ENCODE measurements around the gene FRY. TPM values are rescaled to one million over a fixed set of nuclear protein-coding genes. Genes with fewer than 3 reads are reported as not detected.

FRY gene
- total RNA-seq, 2 donors from 2014 or later: 32.0 to 45.4 TPM

- Histone ChIP-seq H3K36me3 (replicated peaks in 1 of 2; ENCODE audit: insufficient read depth in 1 of 2, low read depth in 2 of 2) (peaks cover 8 to 24% of the 10 kb centered on the region in 2 donors), H3K27me3 (no peaks in the 10 kb centered on the region), H3K4me1 (peaks cover 9% of the 10 kb centered on the region), H3K4me3 (no peak overlapping the region), H3K27ac (no peak overlapping the region), H3K9me3 (no peaks in the 10 kb centered on the region)
- no peak for DNase-seq
- ATAC-seq: no peak
- no peak for TF ChIP-seq CTCF (IDR thresholded peaks at IDR 0.05)
- intact Hi-C loops (cut with DNase I): no loop called here
Observed at GRCh38 chr13:32210101-32210500, 178.5 kb downstream of the FRY start.

DNA sequence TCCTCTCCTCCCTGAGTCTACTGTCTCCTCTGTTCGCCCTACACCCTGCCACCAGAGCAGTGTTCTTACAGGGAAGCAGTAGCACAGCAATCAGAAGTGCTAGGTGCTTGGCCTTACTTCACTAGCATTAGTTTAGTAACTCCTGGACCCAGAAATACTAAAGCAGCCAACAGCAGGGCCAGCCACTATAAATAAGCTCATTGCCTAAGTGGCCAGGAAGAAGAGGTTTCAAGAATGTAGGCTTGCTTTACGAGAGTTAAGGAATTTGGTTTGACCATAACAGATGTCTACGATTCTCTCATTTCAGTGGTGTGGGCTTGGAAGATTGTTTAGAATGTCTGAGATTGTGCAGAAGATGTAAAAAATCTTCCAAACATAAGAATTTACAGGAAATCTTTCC is 180.2 kb downstream of the FRY start:
- intact Hi-C loops (cut with DNase I): no loop called here
- Histone ChIP-seq H3K36me3 (replicated peaks in 1 of 2; ENCODE audit: insufficient read depth in 1 of 2, low read depth in 2 of 2) (peaks cover 8 to 24% of the 10 kb centered on the region in 2 donors), H3K9me3 (no peaks in the 10 kb centered on the region), H3K4me3 (no peak overlapping the region), H3K4me1 (no peaks in the 10 kb centered on the region), H3K27ac (no peak overlapping the region), H3K27me3 (no peaks in the 10 kb centered on the region)
- no peak for TF ChIP-seq CTCF (IDR thresholded peaks at IDR 0.05)
- TF ChIP-seq POLR2A (IDR thresholded peaks at IDR 0.05): no peak
- ATAC-seq (no peak), DNase-seq (no peak)
- WGBS, 2 donors: 86 to 92% methylated on average over 3 of the region's 3 CpGs

DNA sequence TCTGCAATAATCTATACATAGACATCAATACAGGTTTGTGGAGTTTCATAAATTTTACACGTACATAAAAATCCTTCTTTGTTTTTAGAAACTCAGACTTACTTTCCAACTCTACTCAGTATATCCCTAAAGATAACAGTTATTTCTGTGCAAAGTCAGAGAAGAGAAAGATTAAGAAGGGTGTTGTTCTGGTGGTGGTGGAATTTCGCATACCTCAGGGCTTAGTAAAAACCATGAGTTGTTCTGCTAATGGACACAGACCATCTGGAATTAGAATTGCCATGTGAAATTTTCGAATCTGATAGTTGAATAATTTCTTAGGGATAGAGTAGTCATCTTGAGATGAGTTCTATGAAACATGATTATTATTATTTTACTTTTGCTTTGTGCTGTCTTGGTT is 180.8 kb downstream of the FRY start:
- DNase-seq (no peak), ATAC-seq (no peak)
- H3K27ac ChIP-seq: no peak overlapping the region
- no peak overlapping the region for H3K4me3 ChIP-seq
- WGBS, 2 donors: 75 to 79% methylated on average over 3 of the region's 3 CpGs
- H3K36me3 ChIP-seq (replicated peaks in 1 of 2; ENCODE audit: insufficient read depth in 1 of 2, low read depth in 2 of 2): peaks cover 8 to 26% of the 10 kb centered on the region in 2 donors
- no peaks in the 10 kb centered on the region for H3K9me3 ChIP-seq
- H3K27me3 ChIP-seq: no peaks in the 10 kb centered on the region
- intact Hi-C loops (cut with DNase I): no loop called here
- H3K4me1 ChIP-seq: no peaks in the 10 kb centered on the region
- TF ChIP-seq CTCF (IDR thresholded peaks at IDR 0.05) (no peak), POLR2A (IDR thresholded peaks at IDR 0.05) (no peak)

- Histone ChIP-seq H3K27ac (no peak overlapping the region), H3K9me3 (no peaks in the 10 kb centered on the region), H3K36me3 (replicated peaks in 1 of 2; ENCODE audit: insufficient read depth in 1 of 2, low read depth in 2 of 2) (peaks cover 8 to 26% of the 10 kb centered on the region in 2 donors), H3K27me3 (no peaks in the 10 kb centered on the region), H3K4me1 (no peaks in the 10 kb centered on the region), H3K4me3 (no peak overlapping the region)
- no peak for TF ChIP-seq CTCF (IDR thresholded peaks at IDR 0.05)
- TF ChIP-seq POLR2A (IDR thresholded peaks at IDR 0.05): no peak
- ATAC-seq (no peak), DNase-seq (no peak)
- intact Hi-C loops (cut with DNase I): no loop called here
Observed at GRCh38 chr13:32213626-32214025, 182.1 kb downstream of the FRY start.

DNA sequence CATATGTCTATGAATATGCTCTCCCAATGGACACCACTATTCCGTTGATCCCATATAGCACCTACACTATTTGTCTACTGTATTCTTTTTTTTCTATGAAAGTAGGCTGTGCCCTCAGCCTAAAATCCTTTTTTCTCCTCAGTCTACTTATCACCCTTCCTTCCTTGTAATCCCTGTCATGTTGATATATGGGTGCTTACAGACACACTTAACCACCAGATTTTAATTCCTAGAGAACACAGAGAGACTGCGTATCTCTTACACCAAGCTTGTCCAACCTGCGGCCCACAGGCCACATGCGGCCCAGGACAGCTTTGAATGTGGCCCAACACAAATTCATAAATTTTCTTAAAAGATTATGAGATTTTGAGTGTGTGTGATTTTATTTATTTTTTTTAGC is 182.5 kb downstream of the FRY start:
- Histone ChIP-seq H3K27ac (no peak overlapping the region), H3K9me3 (no peaks in the 10 kb centered on the region), H3K4me3 (no peak overlapping the region), H3K4me1 (no peaks in the 10 kb centered on the region), H3K27me3 (no peaks in the 10 kb centered on the region), H3K36me3 (replicated peaks in 1 of 2; ENCODE audit: insufficient read depth in 1 of 2, low read depth in 2 of 2) (peaks cover 8 to 22% of the 10 kb centered on the region in 2 donors)
- TF ChIP-seq POLR2A (IDR thresholded peaks at IDR 0.05) (no peak), CTCF (IDR thresholded peaks at IDR 0.05) (no peak)
- intact Hi-C loops (cut with DNase I): no loop called here
- DNase-seq (no peak), ATAC-seq (no peak)
- WGBS, 2 donors: 95 to 99% methylated on average over 4 of the region's 4 CpGs
